Stimulated activated CD8-positive, alpha-beta memory T cell treated with anti-CD3 and anti-CD28 coated beads, Interleukin-2, amount 100 ng/mL, for 48 hours (primary cell): Measurements from ENCODE around the gene SCUBE3.

Experiments used
- DNase-seq, 2 donors: peaks; one replicate each; pipeline ENCODE4 v3.0.0-alpha.2; 2020; ENCODE audit warnings: low read depth in 2 of 2

The SCUBE3 gene

GRCh38 chr6:35240838-35241801 is 27.4 kb downstream of the SCUBE3 start:
- DNase-seq = peak; percentile 49 to 69

- DNase-seq = no peak
These were observed 28.7 kb downstream of the SCUBE3 start for GRCh38 chr6:35242486-35242885.

- no peak for DNase-seq
These were observed 29.1 kb downstream of the SCUBE3 start for GRCh38 chr6:35242906-35243305.

GRCh38 chr6:35243386-35243958 is 29.7 kb downstream of the SCUBE3 start:
- no peak for DNase-seq

GRCh38 chr6:35244551-35244950 is 30.8 kb downstream of the SCUBE3 start:
- DNase-seq = no peak

GRCh38 chr6:35247642-35248231 is 34.0 kb downstream of the SCUBE3 start:
- DNase-seq = no peak

- no peak for DNase-seq
These were observed 34.5 kb downstream of the SCUBE3 start for GRCh38 chr6:35248300-35248699.

GRCh38 chr6:35248965-35249364 is 35.2 kb downstream of the SCUBE3 start:
- DNase-seq = no peak

- no peak for DNase-seq
These were observed 38.2 kb downstream of the SCUBE3 start for GRCh38 chr6:35251949-35252348.

- DNase-seq = no peak
These were observed 39.5 kb downstream of the SCUBE3 start for GRCh38 chr6:35253249-35253648.

GRCh38 chr6:35258336-35258735 is 44.6 kb downstream of the SCUBE3 start:
- no peak for DNase-seq

- peak; percentile 25 to 30 for DNase-seq
These were observed 45.1 kb downstream of the SCUBE3 start for GRCh38 chr6:35258858-35259193.

- DNase-seq = peak; percentile 89 to 91
These were observed 45.6 kb downstream of the SCUBE3 start, which contains the start of gene ZNF76 for GRCh38 chr6:35259194-35259947. ZNF76 (plus strand) TSS chr6:35259735; CDS start chr6:35281152, 21,417 bp downstream.

- peak; percentile 65 to 77 for DNase-seq
These were observed 46.3 kb downstream of the SCUBE3 start for GRCh38 chr6:35259948-35260590.

GRCh38 chr6:35260591-35261570 is 47.1 kb downstream of the SCUBE3 start:
- DNase-seq = no peak

- DNase-seq = no peak
These were observed 48.8 kb downstream of the SCUBE3 start for GRCh38 chr6:35262596-35262995.

- DNase-seq = no peak
These were observed 51.0 kb downstream of the SCUBE3 start for GRCh38 chr6:35264550-35265274.

- DNase-seq = no peak
These were observed 51.8 kb downstream of the SCUBE3 start for GRCh38 chr6:35265523-35265922.

- DNase-seq = no peak
These were observed 53.7 kb downstream of the SCUBE3 start for GRCh38 chr6:35267446-35267845.

- no peak for DNase-seq
These were observed 54.1 kb downstream of the SCUBE3 start for GRCh38 chr6:35267897-35268296.
